Fibroblast of skin of left biceps (primary cell): ENCODE measurements around the gene NAA10.

Experiments used
- DNase-seq, 2 experiments: peaks; one replicate each; pipeline ENCODE4 v3.0.0-alpha.2; 2013; ENCODE audit warnings: low read depth in 2 of 2

The NAA10 gene

DNA sequence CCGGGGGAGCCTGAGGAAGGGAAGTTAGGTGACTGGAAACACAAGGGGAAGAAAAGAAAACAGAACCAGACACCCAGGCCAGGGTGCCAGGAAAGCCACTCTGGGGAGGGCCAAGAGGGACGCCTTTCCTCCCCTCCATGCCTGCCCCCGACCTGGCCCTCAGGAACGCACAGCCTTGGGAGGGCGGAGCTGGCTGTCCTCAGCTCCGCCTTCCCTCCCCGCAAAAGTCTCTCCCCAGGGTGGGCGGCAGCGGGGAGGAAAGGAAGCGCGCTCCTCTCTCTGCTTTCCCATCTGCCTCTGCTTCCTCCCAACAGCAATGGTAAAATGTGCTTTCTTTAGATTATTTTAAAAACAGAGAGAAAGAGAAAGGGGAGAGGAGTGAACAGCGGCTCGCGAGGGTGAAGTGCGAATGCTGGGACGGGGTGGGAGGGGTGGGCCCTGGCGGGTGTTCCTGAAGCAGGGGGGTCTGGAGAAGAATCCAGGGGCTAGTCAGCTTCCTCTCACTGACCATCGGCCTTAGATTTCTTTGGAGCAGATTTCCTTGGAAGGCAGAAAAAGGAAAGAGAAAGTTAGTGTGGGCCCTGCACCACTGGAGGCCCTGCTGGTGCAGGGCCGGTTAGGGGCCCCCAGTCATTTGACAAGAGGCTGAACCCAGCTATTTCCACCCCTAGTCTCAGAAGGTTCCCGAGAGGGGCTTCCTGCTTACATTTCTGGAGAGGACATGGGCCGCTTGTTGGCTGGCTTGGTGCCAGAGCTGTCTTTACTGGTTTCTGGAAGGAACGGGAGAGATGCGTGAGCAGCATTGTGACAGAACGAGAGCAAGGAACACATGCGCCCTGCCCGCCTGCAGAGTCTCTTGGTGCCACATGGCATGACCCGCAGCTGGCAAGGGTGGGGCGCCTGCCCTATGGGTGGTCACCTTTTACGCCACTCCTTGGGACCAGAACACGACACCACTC, 14.3 kb upstream of the NAA10 start:
- DNase-seq: no peak

DNA sequence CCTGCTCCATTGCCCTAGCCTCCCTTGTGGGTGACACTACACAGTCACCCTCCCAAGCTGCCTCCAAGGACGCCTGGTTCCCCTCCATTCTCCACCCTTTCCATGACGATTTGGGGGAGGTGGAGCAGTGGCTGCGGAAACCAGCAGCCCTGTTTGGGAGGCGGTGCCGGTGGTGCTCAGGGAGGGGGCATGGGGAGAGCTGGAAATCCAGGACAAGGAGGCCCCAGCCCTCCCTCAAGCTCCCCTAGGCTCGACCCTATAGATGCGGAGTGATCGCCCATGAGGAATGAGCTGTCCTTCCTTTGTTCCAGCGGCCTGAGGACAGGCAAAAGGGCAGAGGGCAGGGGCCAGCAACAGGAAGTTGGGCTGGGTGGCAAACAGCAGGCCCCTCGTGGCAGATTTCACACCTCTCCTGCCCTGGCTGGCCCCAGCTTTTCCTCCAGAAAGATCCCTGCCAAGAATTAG, 13.2 kb upstream of the NAA10 start:
- DNase-seq: no peak

DNA sequence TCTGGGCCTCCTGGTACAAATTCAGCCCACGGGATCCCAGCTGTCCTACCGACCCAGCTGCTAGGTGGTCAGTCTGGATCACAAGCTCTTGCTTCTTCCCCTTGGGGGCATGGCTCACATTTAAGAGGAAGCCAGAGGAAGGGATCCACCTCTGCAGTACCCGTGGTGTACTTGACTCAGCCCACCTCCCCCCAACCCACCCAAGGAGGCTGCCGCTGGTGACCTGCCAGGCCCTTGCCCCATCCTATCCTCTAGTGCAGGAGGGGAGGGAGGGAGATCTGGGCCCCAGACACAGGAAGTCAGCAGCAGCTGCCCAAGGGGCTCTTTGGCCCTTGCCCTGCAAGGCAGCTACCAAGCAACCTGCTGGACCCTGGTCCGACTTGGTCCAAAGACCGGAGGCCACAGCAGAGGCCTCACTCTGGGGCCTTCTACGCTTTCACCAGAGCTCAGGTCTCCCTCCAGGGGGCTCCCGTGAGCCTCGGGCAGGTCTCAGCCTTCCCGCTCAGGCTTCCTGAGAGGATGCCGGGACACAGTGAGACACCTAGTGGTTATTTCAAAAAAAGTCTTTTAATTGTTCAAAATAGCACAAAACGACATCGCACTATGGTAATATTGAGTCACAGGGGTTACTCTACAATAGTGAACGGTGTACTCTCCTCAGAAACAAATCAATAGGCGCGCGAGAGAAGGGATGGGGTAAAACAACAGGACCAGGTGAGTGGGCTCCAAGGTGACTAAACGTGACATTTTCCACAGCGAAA, 12.4 kb upstream of the NAA10 start:
- peak in 1 of 2 experiments; percentile 33 for DNase-seq

DNA sequence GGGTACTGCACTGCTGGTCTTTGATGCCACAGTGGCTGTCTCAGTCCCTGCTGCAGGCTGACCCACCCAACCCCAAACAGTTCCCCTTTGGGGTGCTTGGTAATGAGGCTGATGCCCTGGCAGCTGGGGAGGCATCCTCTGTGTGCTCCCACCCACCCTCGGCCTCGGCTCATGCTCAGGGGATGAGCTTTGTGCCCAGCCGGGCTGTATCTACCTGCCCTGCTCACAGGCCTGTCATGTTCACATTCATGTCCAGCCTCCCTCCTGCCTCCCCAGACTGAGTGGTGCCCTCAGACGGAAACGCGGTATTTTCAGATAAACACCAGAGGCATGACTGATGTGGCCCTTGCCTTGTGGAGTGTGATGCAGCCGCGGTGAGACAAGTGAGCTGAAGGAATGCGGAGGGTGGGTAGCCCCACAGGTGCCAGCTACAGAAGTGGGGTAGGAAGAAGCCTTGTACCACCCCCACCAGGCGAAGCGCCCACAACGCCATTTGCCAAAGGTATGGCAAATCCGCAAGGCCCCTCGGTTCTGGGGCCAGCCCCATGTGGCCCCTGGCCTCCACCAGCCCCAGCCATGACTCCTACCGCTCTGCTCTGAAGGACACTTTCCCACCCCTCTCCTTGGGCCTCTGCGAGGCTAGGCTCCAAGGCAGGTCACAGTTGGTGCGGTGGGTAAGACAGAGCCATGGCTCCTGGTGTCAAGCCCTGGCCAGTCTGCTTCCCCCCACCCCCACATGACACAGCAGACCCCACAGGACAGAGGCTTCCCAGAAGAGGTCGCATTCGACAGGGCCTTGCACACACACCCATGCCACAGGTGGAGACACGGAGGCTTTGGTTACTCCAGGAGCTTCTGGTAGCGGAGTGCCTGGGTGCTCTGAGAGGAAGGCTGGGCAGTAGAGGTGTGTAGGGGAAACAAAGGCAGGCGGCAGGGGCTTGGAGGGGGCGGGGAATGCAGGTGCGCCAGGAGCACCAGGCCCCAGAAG, 11.4 kb upstream of the NAA10 start:
- DNase-seq: no peak

DNA sequence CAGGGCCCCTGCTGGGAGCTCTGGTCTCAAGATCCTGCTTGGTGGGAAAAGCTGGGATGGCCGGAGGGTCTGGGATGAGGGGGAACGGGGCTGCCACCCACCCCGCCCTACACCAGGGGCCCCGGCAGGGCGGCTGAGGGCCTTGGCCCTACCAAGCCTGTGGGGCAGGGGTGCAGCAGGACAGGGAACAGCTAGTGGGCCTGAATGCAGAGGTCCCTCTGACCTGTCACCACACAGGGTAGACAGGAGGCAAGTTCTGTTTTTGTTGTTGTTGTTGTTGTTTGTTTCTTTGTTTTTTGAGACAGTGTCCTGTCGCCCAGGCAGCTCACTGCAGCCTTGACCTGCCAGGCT, 9.9 kb upstream of the NAA10 start:
- DNase-seq: no peak

DNA sequence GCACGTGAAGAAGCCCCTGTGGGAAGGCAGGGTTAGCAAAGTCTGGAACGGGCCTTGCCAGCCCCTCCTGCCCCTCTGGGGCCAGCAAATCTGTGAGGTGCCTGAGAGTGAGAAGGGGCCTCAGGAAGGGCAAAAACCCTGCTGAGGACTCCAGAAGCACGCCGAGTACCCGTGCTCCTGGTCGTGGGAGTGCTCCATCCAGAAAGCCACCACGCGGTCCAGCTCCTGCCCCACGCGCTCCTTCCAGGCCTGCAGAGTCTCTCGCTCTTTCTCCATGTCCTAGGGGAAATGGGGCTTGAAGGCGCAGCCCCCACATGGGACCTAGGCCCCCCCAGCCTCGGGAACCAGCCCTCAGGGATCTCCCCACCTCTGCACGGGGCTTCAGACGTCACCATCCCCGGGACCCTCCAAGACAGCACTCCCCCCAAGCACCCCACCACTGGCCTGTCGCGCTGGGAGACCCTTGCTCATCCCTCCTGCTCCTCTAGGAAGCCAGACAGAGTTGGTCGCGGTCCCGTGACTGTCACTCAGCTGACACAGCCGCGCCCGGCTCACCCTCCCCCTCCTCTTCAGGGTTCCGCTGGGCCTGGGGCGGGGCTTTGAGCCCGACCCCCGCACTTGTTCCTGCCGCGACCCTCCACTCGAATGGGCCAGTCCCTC, 9.4 kb upstream of the NAA10 start, which contains the start of gene RENBP:
Gene RENBP, minus strand, starts transcription at position 504 of the 660 bp plus-strand sequence. Its CDS starts 33 bp downstream, at position 471.
- DNase-seq: no peak

DNA sequence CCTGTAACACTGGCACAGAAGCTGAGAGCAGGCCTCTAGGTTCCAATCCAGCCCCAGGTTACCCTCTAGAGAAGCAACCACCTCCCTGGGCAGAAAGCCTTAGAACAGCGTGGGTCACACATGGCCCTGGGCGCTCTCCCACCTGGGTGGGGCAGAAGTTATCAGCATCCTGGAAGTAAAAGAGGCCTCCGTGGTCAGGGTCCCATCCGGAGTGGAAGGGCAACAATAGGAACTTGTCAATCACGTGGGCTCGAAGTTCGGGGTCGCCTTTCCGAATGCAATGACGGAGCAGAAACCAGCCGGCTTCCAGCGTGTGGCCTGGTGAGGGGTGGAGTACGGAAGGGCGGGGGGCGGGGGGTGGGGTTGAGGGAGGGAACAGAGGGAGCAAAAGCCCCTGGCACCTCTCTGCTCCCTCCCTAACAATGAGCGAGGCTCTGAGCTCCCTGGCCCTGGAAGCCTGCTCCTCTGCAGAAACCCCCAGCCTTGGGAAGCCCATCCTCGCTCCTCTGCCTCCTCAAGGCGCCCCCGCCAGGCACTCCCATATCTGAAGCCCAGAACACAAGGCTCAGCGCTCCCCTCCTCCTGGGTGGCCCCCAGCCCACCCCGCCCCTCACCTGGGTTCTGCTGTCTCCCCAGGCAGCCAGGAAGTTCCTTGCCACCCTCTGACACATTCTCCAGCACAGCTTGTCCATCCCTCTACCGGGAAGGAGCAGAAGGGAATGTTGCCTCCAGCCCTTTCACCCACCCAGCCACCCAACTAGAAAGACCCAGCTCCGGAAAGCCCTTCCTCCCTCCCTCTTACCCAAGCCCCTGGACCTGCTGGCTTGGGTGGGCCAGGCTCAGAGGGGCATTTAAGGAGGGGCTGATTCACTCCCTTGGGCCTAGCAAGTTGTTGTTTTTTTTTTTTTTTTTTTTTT, 6.8 kb upstream of the NAA10 start:
- DNase-seq: no peak

DNA sequence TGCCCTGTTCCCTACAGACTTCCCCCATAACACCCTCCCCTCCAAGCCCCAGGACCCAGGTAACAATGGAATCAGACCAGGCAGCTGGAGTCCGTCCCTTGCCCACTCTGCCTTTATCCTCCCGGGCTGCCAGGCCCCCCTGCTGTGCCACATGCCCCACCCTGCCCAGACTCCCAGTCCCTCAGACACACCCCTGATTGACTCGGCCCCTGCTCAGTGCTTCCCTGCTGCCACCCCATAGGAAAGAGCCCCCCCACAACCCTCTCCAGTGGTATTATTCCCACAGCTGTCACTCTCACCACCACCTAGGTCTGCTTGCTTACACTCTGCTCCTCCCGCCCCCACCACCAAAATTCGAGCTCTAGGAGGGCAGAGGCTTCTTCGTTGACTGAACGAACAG, 4.7 kb upstream of the NAA10 start:
- no peak for DNase-seq

DNA sequence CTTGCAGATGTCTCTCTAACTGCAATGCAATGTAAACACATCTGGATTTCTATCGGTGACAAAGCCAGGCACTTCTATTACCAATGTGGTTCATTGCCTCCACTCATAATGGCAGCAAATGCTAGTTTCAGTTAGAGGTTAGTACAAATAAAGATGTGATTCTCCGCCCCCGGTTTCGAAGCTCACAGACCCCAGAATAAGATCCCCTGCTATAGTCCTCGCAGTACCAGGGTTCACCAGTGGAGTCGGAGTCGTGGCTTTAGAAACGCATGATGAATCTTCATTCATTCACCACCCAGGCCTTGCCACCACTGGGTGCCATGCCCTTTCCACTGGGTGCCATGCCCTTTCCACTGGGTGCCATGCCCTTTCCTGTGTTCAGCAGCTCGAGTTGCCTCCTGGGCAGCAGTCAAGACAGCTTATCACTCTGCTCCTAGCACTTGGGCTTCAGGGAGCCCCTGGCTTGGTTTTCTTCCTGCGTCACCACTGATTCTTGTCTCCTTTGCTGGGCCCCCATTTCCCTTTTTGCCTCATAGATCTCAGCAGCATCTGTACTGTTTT, 3.5 kb upstream of the NAA10 start:
- DNase-seq: no peak

DNA sequence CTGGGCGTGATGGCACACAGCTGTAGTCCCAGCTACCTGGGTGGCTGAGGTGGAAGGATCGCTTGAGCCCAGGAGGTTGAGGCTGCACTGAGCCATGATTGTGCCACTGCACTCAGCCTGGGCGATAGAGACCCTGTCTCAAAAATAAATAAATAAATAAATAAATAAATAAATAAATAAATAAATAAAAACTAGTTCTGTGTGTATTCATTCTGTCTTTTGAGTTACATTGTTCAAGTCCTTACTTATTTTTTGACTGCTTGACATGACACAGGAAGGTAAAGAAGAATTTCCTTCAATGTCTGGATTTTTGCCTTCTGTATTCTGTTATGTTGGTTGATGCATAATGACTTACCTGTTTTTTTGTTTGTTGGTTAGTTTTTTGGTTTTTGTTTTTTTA, 2.2 kb upstream of the NAA10 start:
- no peak for DNase-seq

DNA sequence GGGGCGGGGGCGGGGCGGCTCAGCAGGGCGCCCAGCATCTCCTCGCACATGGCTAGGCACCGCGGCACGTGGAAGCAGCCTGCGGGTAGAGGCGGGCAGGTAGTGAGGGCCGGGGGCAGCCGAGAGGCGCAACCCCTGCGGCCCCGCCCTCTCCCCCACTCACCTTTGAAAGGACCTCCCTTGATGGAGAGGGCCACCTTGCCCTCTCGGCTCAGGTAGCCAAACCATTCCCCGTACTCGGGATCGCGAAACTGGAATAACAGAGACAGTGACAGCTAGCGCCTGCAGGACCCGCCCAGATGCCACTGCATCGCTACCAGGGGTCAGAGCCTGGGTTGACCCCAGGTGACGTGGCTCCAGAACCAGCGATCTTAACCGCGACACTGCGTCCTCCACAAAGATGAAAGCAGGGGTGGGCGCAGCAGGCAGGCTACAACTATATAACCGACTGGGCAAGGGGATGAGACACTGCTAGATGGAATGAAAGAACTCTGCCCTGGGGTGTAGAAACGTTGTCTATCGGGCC, 552 bp upstream of the NAA10 start:
- no peak for DNase-seq

DNA sequence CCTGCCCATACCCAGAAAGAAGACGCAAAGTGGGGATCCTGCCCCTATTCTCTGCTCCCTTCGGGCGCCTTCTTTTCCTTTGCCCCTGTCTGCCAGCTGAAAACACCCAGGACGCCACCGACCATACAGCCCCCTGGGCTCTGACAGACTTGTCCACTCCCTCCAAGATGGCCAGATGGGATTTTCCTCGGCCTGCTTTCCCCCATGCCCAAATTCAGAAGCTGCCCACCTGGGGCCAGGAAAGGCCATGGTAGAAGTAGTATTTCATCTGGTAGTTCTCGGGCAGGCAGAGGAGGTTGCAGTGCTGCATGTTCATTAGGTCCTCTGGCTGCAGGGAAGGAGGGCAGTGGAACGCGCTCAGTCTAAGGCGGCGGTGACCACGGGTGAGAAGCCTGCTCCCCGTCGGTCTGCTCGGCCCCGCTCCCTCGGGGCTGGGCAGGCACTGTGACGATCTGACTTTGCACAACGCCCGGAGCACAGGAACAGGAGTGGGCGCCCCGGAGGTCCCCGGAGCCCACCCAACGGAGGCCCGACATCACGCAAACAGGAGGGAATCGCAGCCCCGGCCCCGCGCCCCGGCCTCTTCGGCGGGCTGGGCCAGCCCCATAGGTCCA, 582 bp downstream of the NAA10 start:
- no peak for DNase-seq

DNA sequence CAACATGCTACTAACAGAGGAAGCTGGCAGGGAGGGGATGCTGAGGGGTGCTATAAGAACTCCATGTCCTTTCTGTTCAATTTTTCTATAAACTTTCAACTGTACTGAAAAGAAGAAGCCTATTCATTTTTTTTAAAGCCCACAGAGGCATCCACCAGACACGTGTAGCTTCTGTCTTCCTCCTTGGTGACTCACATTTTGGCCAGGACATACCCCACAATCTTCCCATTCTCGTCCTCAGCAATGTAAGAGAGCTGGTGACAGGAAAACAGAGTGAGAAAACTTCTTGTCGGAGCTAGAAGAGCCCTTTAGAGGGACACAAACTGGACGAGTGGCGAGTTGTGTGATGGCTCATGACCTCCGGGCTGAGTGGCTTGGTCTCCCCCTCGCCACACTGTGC, 1.1 kb downstream of the NAA10 start:
- no peak for DNase-seq

DNA sequence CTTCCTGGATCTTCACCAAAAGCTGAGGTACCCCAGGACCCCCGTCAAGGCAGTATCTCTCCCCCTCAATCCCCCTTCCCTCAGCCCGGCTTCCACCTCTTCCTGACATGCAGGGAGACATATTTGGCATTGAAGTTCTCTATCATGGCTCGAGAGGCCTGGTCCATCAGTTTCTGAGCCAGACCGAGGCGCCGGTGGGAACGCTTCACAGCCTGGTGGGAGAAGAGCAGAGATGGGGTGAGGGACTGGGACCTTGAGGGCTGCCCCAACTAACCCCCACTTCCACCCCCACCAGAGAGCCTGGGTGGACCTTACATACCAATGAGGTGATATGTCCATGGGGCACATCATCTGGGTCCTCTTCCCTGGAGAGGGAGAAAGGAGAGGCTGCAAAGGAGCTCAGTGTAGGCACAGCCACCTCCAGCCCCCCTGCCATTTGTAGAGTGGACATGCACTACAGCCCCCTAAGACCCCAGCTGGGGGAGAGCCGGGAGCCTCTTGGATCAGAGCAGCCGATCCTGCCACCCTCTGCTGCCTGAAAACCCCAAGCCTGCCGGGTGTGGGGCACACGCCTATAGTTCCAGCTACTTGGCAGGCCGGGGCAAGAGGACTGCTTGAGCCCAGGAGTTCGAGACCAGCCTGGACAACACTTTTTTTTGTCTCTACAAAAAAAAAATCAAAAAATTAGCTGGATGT, 2.5 kb downstream of the NAA10 start:
- DNase-seq: no peak

DNA sequence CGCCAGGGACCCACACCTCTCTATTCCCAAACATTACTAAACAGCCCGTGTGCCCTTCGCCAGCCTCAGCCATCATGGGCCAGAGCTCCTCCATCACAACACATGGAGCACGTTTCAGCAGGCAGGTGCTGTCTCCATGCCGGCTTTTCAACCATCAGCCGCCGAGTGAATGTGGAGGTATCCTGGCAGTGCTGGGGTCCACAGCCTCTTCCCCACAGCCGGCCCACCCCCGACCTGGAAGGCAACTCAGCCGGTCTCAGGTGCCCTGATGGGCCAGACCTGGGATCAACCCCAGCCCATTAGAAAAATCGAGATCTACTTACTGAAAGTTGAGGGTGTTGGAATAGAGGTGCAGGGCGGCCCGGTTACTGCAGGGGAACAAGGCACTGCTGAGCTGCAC, 3.1 kb downstream of the NAA10 start:
- no peak for DNase-seq

DNA sequence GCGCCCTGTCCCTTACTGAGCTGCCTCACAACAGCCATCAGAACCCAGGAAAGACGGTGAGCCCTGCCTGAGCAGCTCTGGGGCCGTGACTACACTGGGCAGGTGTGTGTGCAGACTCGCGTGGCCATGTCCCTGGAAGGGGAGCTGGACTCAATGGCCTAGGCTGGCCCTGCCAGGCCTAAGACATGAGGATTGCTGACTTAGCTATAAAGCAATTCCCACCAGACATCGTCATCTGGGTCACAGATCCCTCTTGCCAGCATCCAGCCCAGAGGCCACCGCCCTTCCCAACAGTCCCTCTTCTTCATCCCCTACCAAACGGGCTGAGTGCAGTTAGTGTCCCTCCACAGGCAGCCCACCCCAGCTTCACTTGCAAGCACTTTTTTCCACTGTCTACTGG, 3.7 kb downstream of the NAA10 start:
- DNase-seq: no peak

DNA sequence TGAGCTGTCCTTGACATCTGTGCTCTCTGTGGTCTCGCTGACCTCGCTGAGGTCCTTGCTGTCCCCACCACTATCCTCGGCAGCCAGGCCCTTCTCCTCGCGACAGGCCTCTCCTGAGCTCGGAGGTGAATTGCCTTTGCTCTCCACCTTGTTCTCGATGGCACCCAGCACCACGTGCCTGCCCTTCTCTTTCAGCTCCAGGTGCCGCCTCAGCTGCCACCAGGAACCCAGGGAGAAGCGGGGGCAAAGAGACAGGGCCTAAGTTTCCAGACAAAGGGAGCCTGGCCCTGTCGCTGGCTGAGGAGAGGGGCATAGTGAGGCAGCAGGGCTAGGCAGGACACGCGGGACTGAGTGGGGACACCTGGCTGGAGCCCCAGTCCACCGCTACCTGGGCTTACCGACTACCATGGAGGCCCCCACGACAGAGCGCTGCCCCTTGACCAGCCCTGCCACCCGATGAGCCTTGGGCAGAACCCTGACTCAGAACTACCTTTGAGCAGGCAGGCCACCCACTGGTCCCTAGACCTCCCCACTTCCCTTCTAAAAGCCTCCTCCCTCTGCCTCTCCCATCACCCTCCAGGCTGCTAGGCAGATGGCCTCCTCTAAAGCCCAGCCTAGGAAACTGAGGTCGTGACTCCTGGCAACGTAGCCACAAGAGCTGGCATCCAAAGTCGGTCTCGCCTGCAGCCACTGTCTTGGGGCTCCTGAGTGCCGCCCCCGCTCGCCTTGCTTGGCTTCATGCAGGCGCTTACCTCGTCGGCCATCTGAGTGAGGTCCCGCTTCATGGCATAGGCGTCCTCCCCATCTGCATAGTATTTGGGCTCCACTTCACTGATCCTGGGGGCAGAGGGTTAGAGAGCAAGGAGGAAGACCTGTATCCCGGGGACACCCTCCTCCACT, 4.6 kb downstream of the NAA10 start:
- no peak for DNase-seq
